ENCODE data around the gene KCND2. TPM values are rescaled to one million over a fixed set of nuclear protein-coding genes. Genes with fewer than 3 reads are reported as not detected.

The KCND2 gene
- total and polyA plus RNA-seq, 11 donors, result 0.04 to 0.41 (median 0.16) TPM; not detected in 4

DNA sequence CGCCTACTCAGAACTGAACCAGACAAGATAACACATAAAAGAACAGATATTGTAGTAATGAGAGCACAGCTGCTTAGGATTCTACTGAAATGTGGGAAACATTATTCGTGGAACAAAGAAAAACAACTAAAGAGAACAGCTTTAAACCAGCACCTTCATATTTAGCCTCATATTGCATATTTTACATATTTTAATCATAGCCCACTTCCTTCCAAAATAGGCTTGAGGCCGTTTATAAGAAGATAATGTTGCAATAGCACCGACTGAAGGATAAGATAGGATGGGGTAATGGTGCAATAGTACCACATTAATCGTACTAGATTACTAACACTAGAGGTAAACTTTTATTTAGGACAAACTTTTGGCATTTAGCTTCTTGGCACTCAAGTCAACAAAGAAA, 71.3 kb downstream of the KCND2 start:
- H3K9me3 ChIP-seq, result no peaks in the 10 kb centered on the region
- no peak overlapping the region for H3K4me3 ChIP-seq
- no peak overlapping the region for H3K27ac ChIP-seq
- no peaks in the 10 kb centered on the region for H3K27me3 ChIP-seq
- intact Hi-C loops (cut with DNase I), result no loop called here
- TF ChIP-seq, protein P1, sequence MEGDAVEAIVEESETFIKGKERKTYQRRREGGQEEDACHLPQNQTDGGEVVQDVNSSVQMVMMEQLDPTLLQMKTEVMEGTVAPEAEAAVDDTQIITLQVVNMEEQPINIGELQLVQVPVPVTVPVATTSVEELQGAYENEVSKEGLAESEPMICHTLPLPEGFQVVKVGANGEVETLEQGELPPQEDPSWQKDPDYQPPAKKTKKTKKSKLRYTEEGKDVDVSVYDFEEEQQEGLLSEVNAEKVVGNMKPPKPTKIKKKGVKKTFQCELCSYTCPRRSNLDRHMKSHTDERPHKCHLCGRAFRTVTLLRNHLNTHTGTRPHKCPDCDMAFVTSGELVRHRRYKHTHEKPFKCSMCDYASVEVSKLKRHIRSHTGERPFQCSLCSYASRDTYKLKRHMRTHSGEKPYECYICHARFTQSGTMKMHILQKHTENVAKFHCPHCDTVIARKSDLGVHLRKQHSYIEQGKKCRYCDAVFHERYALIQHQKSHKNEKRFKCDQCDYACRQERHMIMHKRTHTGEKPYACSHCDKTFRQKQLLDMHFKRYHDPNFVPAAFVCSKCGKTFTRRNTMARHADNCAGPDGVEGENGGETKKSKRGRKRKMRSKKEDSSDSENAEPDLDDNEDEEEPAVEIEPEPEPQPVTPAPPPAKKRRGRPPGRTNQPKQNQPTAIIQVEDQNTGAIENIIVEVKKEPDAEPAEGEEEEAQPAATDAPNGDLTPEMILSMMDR (IDR thresholded peaks at IDR 0.05), result no peak
- TF ChIP-seq POLR2A (IDR thresholded peaks at IDR 0.05), result no peak
- no peak for DNase-seq
- no peak for ATAC-seq
- H3K4me1 ChIP-seq, result no peaks in the 10 kb centered on the region
- WGBS, 4 donors, result 57 to 70% (median 66%) methylated on average over 5 of the region's 5 CpGs
- H3K36me3 ChIP-seq, result no peaks in the 10 kb centered on the region

DNA sequence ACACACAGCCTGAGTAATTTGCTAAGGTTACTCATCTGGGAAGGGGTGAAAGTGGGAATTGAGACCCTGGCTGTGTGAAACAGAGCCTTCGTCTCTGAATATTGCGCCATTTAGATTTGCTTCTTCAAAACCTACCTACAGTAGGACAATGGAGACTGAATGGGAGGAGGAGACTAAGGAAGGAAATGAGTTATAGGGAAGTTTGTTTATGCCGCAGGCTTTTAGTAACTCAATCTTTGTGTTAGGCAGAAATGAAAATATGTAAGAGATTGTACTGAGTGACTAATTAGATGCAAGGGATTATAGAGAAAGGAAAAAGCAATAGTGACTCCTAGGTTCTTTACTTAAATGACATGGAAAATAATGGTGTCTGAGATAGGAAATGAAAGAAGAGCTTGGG, 80.2 kb downstream of the KCND2 start:
- no peaks in the 10 kb centered on the region for H3K4me1 ChIP-seq
- no peak overlapping the region for H3K4me3 ChIP-seq
- H3K27ac ChIP-seq, result no peak overlapping the region
- TF ChIP-seq POLR2A (IDR thresholded peaks at IDR 0.05), result no peak
- TF ChIP-seq, protein P1 (IDR thresholded peaks at IDR 0.05), result no peak
- H3K27me3 ChIP-seq, result no peaks in the 10 kb centered on the region
- DNase-seq (no peak), ATAC-seq (no peak)
- WGBS, 4 donors, result 84 to 90% (median 86%) methylated on average over 3 of the region's 3 CpGs
- intact Hi-C loops (cut with DNase I), result no loop called here
- no peaks in the 10 kb centered on the region for H3K36me3 ChIP-seq
- no peaks in the 10 kb centered on the region for H3K9me3 ChIP-seq

DNA sequence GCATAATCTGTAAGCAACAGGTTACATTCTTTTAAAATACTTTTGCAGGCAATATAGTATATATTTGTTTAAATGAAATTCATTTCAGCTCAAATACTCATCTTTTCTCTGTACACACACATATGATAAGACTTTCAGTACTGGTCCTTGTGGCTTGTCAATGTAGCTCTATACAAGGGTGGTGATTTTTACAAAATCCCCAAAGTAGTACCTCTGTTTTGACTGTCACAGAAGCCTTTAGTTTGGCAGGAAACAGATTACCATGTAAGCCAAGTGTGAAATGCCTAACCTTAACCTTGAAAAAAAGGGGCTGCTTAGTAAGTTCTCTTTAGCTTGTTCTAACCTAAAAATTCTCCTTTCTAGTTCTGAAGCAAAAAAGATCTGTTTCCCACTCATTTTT, 87.9 kb downstream of the KCND2 start:
- H3K27ac ChIP-seq, result no peak overlapping the region
- DNase-seq (no peak), ATAC-seq (no peak)
- intact Hi-C loops (cut with DNase I), result no loop called here
- TF ChIP-seq, protein P1 (IDR thresholded peaks at IDR 0.05), result no peak
- TF ChIP-seq POLR2A (IDR thresholded peaks at IDR 0.05), result no peak
- no peaks in the 10 kb centered on the region for H3K9me3 ChIP-seq
- no peak overlapping the region for H3K4me3 ChIP-seq
- no peaks in the 10 kb centered on the region for H3K27me3 ChIP-seq
- H3K4me1 ChIP-seq, result no peaks in the 10 kb centered on the region
- H3K36me3 ChIP-seq, result no peaks in the 10 kb centered on the region

DNA sequence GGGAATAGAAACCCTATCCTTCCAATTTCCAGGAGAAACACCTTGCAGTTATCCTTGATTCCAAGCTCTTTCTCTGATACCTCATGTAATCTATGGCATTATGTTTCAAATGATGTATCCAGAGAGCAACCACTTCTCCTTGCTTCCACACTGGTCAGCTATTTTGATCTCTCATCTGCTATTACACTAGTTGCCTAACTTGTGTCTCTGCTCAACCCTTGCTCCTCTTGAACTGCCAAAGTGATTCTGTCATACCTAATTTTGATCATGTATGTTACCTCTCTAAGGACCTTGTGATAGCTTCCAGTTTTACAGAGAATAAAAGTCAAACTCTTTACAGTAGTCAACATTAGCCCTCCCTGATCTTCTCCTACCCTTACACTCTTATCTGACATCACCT, 90.4 kb downstream of the KCND2 start:
- TF ChIP-seq POLR2A (IDR thresholded peaks at IDR 0.05), result no peak
- TF ChIP-seq, protein P1 (IDR thresholded peaks at IDR 0.05), result no peak
- Histone ChIP-seq H3K4me3 (no peak overlapping the region), H3K4me1 (no peaks in the 10 kb centered on the region), H3K9me3 (no peaks in the 10 kb centered on the region), H3K27ac (no peak overlapping the region), H3K27me3 (no peaks in the 10 kb centered on the region), H3K36me3 (no peaks in the 10 kb centered on the region)
- intact Hi-C loops (cut with DNase I), result no loop called here
- ATAC-seq (peak in 2 of 4 donors; percentile 42), DNase-seq (no peak)
